Measurements from ENCODE around the gene GRIA4. TPM values are rescaled to one million over a fixed set of nuclear protein-coding genes. Genes with fewer than 3 reads are reported as not detected.

Gene GRIA4
- polyA plus RNA-seq, 1 donor from 2014 or later: 6.3 TPM

DNA sequence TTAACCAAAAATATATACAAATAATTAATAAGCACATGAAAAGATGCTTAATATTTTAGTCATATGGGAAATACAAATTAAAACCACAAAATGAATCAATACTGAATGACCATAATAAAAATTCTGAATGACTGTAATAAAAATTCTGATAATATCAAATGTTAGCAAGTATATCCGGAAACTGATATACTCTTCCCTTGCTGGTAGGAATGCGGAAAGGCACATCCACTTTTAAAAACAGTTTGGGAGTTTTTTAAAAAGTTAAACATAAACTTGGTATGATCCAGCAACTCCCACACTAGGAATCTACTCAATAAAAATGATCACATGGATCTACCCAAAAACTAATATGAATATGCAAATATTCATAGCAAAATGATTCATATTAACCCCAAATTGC lies 30.8 kb upstream of the GRIA4 start:
- Histone ChIP-seq H4K20me1 (ENCODE audit: insufficient read depth) (no peaks in the 10 kb centered on the region), H3K4me3 (ENCODE audit: low read length) (no peak overlapping the region), H3K9me3 (ENCODE audit: low read length) (no peaks in the 10 kb centered on the region), H3F3A (ENCODE audit: insufficient read depth, low read length, poor library complexity, severe bottlenecking) (no peaks in the 10 kb centered on the region), H3K4me2 (ENCODE audit: low read length) (no peak overlapping the region), H3K9ac (ENCODE audit: low read length) (no peak overlapping the region), H3K9me2 (ENCODE audit: insufficient read depth, low read length) (peaks cover 3% of the 10 kb centered on the region), H3K27ac (ENCODE audit: low read length) (no peak overlapping the region), H2AFZ (ENCODE audit: low read depth, low read length) (no peak overlapping the region), H3K27me3 (ENCODE audit: insufficient read depth, low read depth, low read length) (no peaks in the 10 kb centered on the region), H3K36me3 (ENCODE audit: insufficient read depth, low read length) (no peaks in the 10 kb centered on the region), H3K79me2 (replicated peaks; ENCODE audit: insufficient read depth, low read length) (no peaks in the 10 kb centered on the region)
- TF ChIP-seq EP300 (conservative IDR thresholded peaks at IDR 0.05; ENCODE audit: poor library complexity, severe bottlenecking): no peak
- TF ChIP-seq, protein P1, sequence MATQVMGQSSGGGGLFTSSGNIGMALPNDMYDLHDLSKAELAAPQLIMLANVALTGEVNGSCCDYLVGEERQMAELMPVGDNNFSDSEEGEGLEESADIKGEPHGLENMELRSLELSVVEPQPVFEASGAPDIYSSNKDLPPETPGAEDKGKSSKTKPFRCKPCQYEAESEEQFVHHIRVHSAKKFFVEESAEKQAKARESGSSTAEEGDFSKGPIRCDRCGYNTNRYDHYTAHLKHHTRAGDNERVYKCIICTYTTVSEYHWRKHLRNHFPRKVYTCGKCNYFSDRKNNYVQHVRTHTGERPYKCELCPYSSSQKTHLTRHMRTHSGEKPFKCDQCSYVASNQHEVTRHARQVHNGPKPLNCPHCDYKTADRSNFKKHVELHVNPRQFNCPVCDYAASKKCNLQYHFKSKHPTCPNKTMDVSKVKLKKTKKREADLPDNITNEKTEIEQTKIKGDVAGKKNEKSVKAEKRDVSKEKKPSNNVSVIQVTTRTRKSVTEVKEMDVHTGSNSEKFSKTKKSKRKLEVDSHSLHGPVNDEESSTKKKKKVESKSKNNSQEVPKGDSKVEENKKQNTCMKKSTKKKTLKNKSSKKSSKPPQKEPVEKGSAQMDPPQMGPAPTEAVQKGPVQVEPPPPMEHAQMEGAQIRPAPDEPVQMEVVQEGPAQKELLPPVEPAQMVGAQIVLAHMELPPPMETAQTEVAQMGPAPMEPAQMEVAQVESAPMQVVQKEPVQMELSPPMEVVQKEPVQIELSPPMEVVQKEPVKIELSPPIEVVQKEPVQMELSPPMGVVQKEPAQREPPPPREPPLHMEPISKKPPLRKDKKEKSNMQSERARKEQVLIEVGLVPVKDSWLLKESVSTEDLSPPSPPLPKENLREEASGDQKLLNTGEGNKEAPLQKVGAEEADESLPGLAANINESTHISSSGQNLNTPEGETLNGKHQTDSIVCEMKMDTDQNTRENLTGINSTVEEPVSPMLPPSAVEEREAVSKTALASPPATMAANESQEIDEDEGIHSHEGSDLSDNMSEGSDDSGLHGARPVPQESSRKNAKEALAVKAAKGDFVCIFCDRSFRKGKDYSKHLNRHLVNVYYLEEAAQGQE (IDR thresholded peaks at IDR 0.05; ENCODE audit: borderline replicate concordance): no peak
- no peak for TF ChIP-seq EZH2 (IDR thresholded peaks at IDR 0.05; ENCODE audit: borderline replicate concordance, insufficient read depth, low read length, poor library complexity, severe bottlenecking)
- TF ChIP-seq POLR2AphosphoS5 (IDR thresholded peaks at IDR 0.05): no peak
- TF ChIP-seq, protein P2, sequence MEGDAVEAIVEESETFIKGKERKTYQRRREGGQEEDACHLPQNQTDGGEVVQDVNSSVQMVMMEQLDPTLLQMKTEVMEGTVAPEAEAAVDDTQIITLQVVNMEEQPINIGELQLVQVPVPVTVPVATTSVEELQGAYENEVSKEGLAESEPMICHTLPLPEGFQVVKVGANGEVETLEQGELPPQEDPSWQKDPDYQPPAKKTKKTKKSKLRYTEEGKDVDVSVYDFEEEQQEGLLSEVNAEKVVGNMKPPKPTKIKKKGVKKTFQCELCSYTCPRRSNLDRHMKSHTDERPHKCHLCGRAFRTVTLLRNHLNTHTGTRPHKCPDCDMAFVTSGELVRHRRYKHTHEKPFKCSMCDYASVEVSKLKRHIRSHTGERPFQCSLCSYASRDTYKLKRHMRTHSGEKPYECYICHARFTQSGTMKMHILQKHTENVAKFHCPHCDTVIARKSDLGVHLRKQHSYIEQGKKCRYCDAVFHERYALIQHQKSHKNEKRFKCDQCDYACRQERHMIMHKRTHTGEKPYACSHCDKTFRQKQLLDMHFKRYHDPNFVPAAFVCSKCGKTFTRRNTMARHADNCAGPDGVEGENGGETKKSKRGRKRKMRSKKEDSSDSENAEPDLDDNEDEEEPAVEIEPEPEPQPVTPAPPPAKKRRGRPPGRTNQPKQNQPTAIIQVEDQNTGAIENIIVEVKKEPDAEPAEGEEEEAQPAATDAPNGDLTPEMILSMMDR (IDR thresholded peaks at IDR 0.05; ENCODE audit: poor library complexity, severe bottlenecking): no peak
- no peak for TF ChIP-seq RAD21 (conservative IDR thresholded peaks at IDR 0.05)
- TF ChIP-seq SMC3 (conservative IDR thresholded peaks at IDR 0.05; ENCODE audit: poor library complexity): no peak
- no peak for TF ChIP-seq MXI1 (conservative IDR thresholded peaks at IDR 0.05; ENCODE audit: poor library complexity, severe bottlenecking)
- no peak for TF ChIP-seq TAF1 (IDR thresholded peaks at IDR 0.05; ENCODE audit: low read depth)

DNA sequence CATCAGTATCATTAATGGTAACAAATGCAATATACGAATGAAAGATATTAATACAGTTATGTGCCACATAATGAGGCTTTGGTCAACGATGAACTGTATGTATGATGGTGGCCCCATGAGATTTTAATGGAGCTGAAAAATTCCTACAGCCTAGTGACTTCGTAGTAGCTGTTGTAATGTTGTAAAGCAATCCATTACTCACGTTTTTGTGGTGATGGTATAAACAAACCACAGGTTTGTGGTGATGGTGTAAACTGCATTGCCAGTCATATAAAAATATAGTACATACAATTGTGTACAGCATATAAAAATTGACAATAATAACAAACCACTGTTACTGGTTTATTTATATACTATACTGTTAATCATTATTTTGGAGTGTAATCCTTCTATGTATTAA lies 27.4 kb upstream of the GRIA4 start:
- no peaks in the 10 kb centered on the region for H3K27me3 ChIP-seq (ENCODE audit: insufficient read depth, low read depth, low read length)
- no peak overlapping the region for H2AFZ ChIP-seq (ENCODE audit: low read depth, low read length)
- no peaks in the 10 kb centered on the region for H4K20me1 ChIP-seq (ENCODE audit: insufficient read depth)
- H3K79me2 ChIP-seq (replicated peaks; ENCODE audit: insufficient read depth, low read length): no peaks in the 10 kb centered on the region
- H3K9me2 ChIP-seq (ENCODE audit: insufficient read depth, low read length): no peaks in the 10 kb centered on the region
- H3K4me2 ChIP-seq (ENCODE audit: low read length): no peak overlapping the region
- H3K9ac ChIP-seq (ENCODE audit: low read length): no peak overlapping the region
- no peaks in the 10 kb centered on the region for H3F3A ChIP-seq (ENCODE audit: insufficient read depth, low read length, poor library complexity, severe bottlenecking)
- H3K4me3 ChIP-seq (ENCODE audit: low read length): no peak overlapping the region
- no peaks in the 10 kb centered on the region for H3K36me3 ChIP-seq (ENCODE audit: insufficient read depth, low read length)
- H3K9me3 ChIP-seq (ENCODE audit: low read length): no peaks in the 10 kb centered on the region
- TF ChIP-seq TAF1 (IDR thresholded peaks at IDR 0.05; ENCODE audit: low read depth) (no peak), EZH2 (IDR thresholded peaks at IDR 0.05; ENCODE audit: borderline replicate concordance, insufficient read depth, low read length, poor library complexity, severe bottlenecking) (no peak), POLR2AphosphoS5 (IDR thresholded peaks at IDR 0.05) (no peak), MXI1 (conservative IDR thresholded peaks at IDR 0.05; ENCODE audit: poor library complexity, severe bottlenecking) (no peak), EP300 (conservative IDR thresholded peaks at IDR 0.05; ENCODE audit: poor library complexity, severe bottlenecking) (no peak), SMC3 (conservative IDR thresholded peaks at IDR 0.05; ENCODE audit: poor library complexity) (no peak), RAD21 (conservative IDR thresholded peaks at IDR 0.05) (no peak)
- TF ChIP-seq, protein P1 (IDR thresholded peaks at IDR 0.05; ENCODE audit: borderline replicate concordance): no peak
- TF ChIP-seq, protein P2 (IDR thresholded peaks at IDR 0.05; ENCODE audit: poor library complexity, severe bottlenecking): no peak
- H3K27ac ChIP-seq (ENCODE audit: low read length): no peak overlapping the region

All from neural cell (in vitro differentiated cells).